Parathyroid adenoma (tissue), 2 donors: Measurements from ENCODE around the gene ANKIB1.

Experiments
- H2AFZ ChIP-seq: fragments of 300-600 bp; sonication (generic); one replicate; pipeline ENCODE4 v1.7.0; 2017; ENCODE audit warnings: antibody characterized with exemption, mild to moderate bottlenecking
- H3K27ac ChIP-seq: fragments of 300-600 bp; sonication (generic); one replicate; pipeline ENCODE4 v1.7.0; 2017
- H3K27me3 ChIP-seq: fragments of 300-600 bp; sonication (generic); one replicate; pipeline ENCODE4 v1.7.0; 2017; ENCODE audit warnings: low read length; ENCODE audit not compliant: control insufficient read depth, insufficient read depth
- H3K36me3 ChIP-seq: fragments of 300-600 bp; sonication (generic); one replicate; pipeline ENCODE4 v1.7.0; 2017; ENCODE audit warnings: low read length; ENCODE audit not compliant: control insufficient read depth, insufficient read depth
- H3K4me1 ChIP-seq: fragments of 300-600 bp; sonication (generic); one replicate; pipeline ENCODE4 v1.7.0; 2017; ENCODE audit warnings: control low read depth
- H3K4me2 ChIP-seq: fragments of 300-600 bp; sonication (generic); one replicate; pipeline ENCODE4 v1.7.0; 2017; ENCODE audit warnings: low read length
- H3K4me3 ChIP-seq: fragments of 300-600 bp; sonication (generic); one replicate; pipeline ENCODE4 v1.7.0; 2017; ENCODE audit warnings: low read depth, low read length
- H3K79me2 ChIP-seq: fragments of 300-600 bp; sonication (generic); one replicate; pipeline ENCODE4 v1.7.0; 2017; ENCODE audit warnings: control low read depth
- H3K9ac ChIP-seq: fragments of 300-600 bp; sonication (generic); one replicate; pipeline ENCODE4 v1.7.0; 2017; ENCODE audit warnings: mild to moderate bottlenecking
- H3K9me3 ChIP-seq: fragments of 300-600 bp; sonication (generic); one replicate; pipeline ENCODE4 v1.7.0; 2017; ENCODE audit warnings: low read length; ENCODE audit not compliant: control insufficient read depth
- CTCF ChIP-seq: fragments of 300-600 bp; sonication (generic); IDR thresholded peaks from one replicate; pipeline ENCODE4 v1.7.0; 2017; ENCODE audit warnings: antibody characterized with exemption, mild to moderate bottlenecking
- donor health status: primary hyperparathyroidism.

ANKIB1 gene

GRCh38 chr7:92242972-92243371, 2.8 kb upstream of the ANKIB1 start:
- no peak for TF ChIP-seq CTCF
- Histone ChIP-seq H3K36me3 (no peaks in the 10 kb centered on the region), H3K9ac (no peak overlapping the region), H3K4me1 (peaks cover 6% of the 10 kb centered on the region), H2AFZ (no peak overlapping the region), H3K4me2 (no peak overlapping the region), H3K27ac (no peak overlapping the region), H3K79me2 (peaks cover 11% of the 10 kb centered on the region), H3K27me3 (no peaks in the 10 kb centered on the region), H3K4me3 (no peak overlapping the region), H3K9me3 (no peaks in the 10 kb centered on the region)

- no peak for TF ChIP-seq CTCF
- Histone ChIP-seq H3K9ac (peak overlapping the region; percentile 75), H3K4me1 (peaks cover 6% of the 10 kb centered on the region), H3K36me3 (no peaks in the 10 kb centered on the region), H3K27ac (peak overlapping the region; percentile 86), H3K9me3 (no peaks in the 10 kb centered on the region), H3K79me2 (peaks cover 12% of the 10 kb centered on the region), H2AFZ (peak overlapping the region; percentile 88), H3K4me2 (peak overlapping the region; percentile 66), H3K27me3 (no peaks in the 10 kb centered on the region), H3K4me3 (peak overlapping the region; percentile 90)
Observed at GRCh38 chr7:92244808-92245486, 827 bp upstream of the ANKIB1 start.

GRCh38 chr7:92246360-92247101, 757 bp downstream of the ANKIB1 start:
- peak overlapping the region; percentile 88 for H2AFZ ChIP-seq
- peak overlapping the region; percentile 90 for H3K4me3 ChIP-seq
- H3K79me2 ChIP-seq: peaks cover 15% of the 10 kb centered on the region
- H3K4me2 ChIP-seq: peak overlapping the region; percentile 81
- no peaks in the 10 kb centered on the region for H3K36me3 ChIP-seq
- no peaks in the 10 kb centered on the region for H3K9me3 ChIP-seq
- peak overlapping the region; percentile 48 for H3K27ac ChIP-seq
- H3K27me3 ChIP-seq: no peaks in the 10 kb centered on the region
- H3K9ac ChIP-seq: no peak overlapping the region
- H3K4me1 ChIP-seq: peaks cover 6% of the 10 kb centered on the region
- TF ChIP-seq CTCF: no peak

- TF ChIP-seq CTCF: no peak
- H3K4me1 ChIP-seq: no peaks in the 10 kb centered on the region
- no peaks in the 10 kb centered on the region for H3K36me3 ChIP-seq
- H3K79me2 ChIP-seq: peaks cover 29% of the 10 kb centered on the region
- H3K27ac ChIP-seq: no peak overlapping the region
- H3K4me2 ChIP-seq: no peak overlapping the region
- no peak overlapping the region for H3K4me3 ChIP-seq
- H2AFZ ChIP-seq: no peak overlapping the region
- H3K9ac ChIP-seq: no peak overlapping the region
- no peaks in the 10 kb centered on the region for H3K27me3 ChIP-seq
- no peaks in the 10 kb centered on the region for H3K9me3 ChIP-seq
Observed at GRCh38 chr7:92250603-92251002, 4.8 kb downstream of the ANKIB1 start.
